OCI-LY3 (cell line): Measurements from ENCODE around the gene KRT38.
A peak's percentile ranks its signal among the peaks of the same experiment; 100 is the strongest.

Experiments used
- H2AFZ ChIP-seq: fragments of 200-600, 300-600 bp; shearing (Covaris generic); 2 replicates; pipeline ENCODE4 v1.6.0; 2014; ENCODE audit warnings: antibody characterized with exemption, low read depth, low read length
- H3K27ac ChIP-seq: fragments of 200-600, 300-600 bp; sonication (generic); 2 replicates; pipeline ENCODE4 v1.5.1; 2014; ENCODE audit warnings: mild to moderate bottlenecking, low read length, moderate library complexity, mixed read lengths
- H3K27me3 ChIP-seq: fragments of 200-600, 300-600 bp; sonication (generic); 2 replicates; pipeline ENCODE4 v1.6.1; 2014; ENCODE audit warnings: low read depth, low read length, mixed read lengths
- H3K36me3 ChIP-seq: fragments of 200-600, 300-600 bp; sonication (generic); replicated peaks from 2 replicates; pipeline ENCODE3; 2014; ENCODE audit warnings: low read depth, low read length, mixed read lengths
- H3K4me1 ChIP-seq: fragments of 300-600, 200-600 bp; sonication (generic); 2 replicates; pipeline ENCODE4 v1.6.1; 2014; ENCODE audit warnings: low read length, mixed read lengths
- H3K4me2 ChIP-seq: fragments of 200-600, 300-600 bp; sonication (generic); 2 replicates; pipeline ENCODE4 v1.6.1; 2014; ENCODE audit warnings: low read length, mixed read lengths
- H3K4me3 ChIP-seq: fragments of 300-600, 200-600 bp; sonication (generic); 2 replicates; pipeline ENCODE4 v1.5.1; 2014; ENCODE audit warnings: antibody characterized with exemption, mild to moderate bottlenecking, low read length, moderate library complexity
- H3K79me2 ChIP-seq: fragments of 300-600, 200-600 bp; shearing (Covaris generic); 2 replicates; pipeline ENCODE4 v1.6.1; 2014; ENCODE audit warnings: mild to moderate bottlenecking, low read length, mixed read lengths
- H3K9ac ChIP-seq: fragments of 300-600, 200-600 bp; shearing (Covaris generic); 2 replicates; pipeline ENCODE4 v1.6.0; 2014; ENCODE audit warnings: mild to moderate bottlenecking, low read length, moderate library complexity
- H3K9me3 ChIP-seq: fragments of 200-600, 300-600 bp; shearing (Covaris generic); 2 replicates; pipeline ENCODE4 v1.6.1; 2014; ENCODE audit warnings: low read length, mixed read lengths; ENCODE audit not compliant: insufficient read depth
- H4K20me1 ChIP-seq: fragments of 200-600, 300-600 bp; sonication (generic); 2 replicates; pipeline ENCODE4 v1.6.1; 2016; ENCODE audit warnings: low read length, mixed read lengths; ENCODE audit not compliant: insufficient read depth
- EZH2phosphoT487 ChIP-seq: fragments of 200-600 bp; shearing (Covaris generic); IDR thresholded peaks from 2 replicates; pipeline ENCODE4 v1.6.1; 2018; ENCODE audit warnings: antibody characterized with exemption, mixed run types, low read depth
- TF ChIP-seq, protein P1 (sequence below): fragments of 200-600, 300-600 bp; sonication (generic); IDR thresholded peaks from 2 replicates; pipeline ENCODE4 v1.5.1; 2014; ENCODE audit warnings: antibody characterized with exemption, low read length, low read depth

The KRT38 gene

GRCh38 chr17:41417576-41418015 lies 23.2 kb downstream of the KRT38 start:
- Histone ChIP-seq H4K20me1 (no peaks in the 10 kb centered on the region), H3K4me2 (no peak overlapping the region), H3K9me3 (no peaks in the 10 kb centered on the region), H3K9ac (no peak overlapping the region), H3K27ac (no peak overlapping the region), H3K27me3 (peaks cover 15% of the 10 kb centered on the region), H2AFZ (no peak overlapping the region), H3K36me3 (no peaks in the 10 kb centered on the region), H3K4me1 (no peaks in the 10 kb centered on the region), H3K79me2 (no peaks in the 10 kb centered on the region), H3K4me3 (no peak overlapping the region)
- no peak for TF ChIP-seq EZH2phosphoT487
- TF ChIP-seq, protein P1, sequence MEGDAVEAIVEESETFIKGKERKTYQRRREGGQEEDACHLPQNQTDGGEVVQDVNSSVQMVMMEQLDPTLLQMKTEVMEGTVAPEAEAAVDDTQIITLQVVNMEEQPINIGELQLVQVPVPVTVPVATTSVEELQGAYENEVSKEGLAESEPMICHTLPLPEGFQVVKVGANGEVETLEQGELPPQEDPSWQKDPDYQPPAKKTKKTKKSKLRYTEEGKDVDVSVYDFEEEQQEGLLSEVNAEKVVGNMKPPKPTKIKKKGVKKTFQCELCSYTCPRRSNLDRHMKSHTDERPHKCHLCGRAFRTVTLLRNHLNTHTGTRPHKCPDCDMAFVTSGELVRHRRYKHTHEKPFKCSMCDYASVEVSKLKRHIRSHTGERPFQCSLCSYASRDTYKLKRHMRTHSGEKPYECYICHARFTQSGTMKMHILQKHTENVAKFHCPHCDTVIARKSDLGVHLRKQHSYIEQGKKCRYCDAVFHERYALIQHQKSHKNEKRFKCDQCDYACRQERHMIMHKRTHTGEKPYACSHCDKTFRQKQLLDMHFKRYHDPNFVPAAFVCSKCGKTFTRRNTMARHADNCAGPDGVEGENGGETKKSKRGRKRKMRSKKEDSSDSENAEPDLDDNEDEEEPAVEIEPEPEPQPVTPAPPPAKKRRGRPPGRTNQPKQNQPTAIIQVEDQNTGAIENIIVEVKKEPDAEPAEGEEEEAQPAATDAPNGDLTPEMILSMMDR: peak; percentile 43

GRCh38 chr17:41417127-41417526 lies 23.7 kb downstream of the KRT38 start:
- Histone ChIP-seq H3K4me1 (no peaks in the 10 kb centered on the region), H3K27me3 (peaks cover 15% of the 10 kb centered on the region), H3K36me3 (no peaks in the 10 kb centered on the region), H3K79me2 (no peaks in the 10 kb centered on the region), H3K27ac (no peak overlapping the region), H2AFZ (no peak overlapping the region), H3K9me3 (no peaks in the 10 kb centered on the region), H3K4me2 (no peak overlapping the region), H3K9ac (no peak overlapping the region), H3K4me3 (no peak overlapping the region), H4K20me1 (no peaks in the 10 kb centered on the region)
- TF ChIP-seq, protein P1: no peak
- TF ChIP-seq EZH2phosphoT487: no peak

DNA sequence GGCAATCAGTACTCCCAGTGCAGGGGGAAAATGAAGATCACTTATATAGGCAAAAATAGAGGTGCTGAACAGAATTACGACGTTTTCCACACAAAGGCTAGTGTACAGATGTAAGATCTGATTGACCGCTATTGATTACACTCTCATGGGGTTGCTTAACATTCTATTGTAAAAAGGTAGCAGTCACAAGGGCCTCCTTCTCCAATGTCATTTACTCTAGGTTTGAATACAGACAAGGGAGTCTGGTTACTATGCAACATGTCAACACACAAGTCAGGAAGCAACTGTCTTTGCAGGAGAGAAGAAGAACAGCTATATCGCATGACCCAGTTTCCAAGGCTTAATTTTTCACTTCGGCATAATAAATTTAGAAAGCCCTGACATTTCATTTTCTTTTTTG lies 24.3 kb downstream of the KRT38 start:
- H3K9me3 ChIP-seq: no peaks in the 10 kb centered on the region
- H3K27ac ChIP-seq: no peak overlapping the region
- no peak overlapping the region for H3K9ac ChIP-seq
- no peaks in the 10 kb centered on the region for H3K36me3 ChIP-seq
- H4K20me1 ChIP-seq: no peaks in the 10 kb centered on the region
- no peaks in the 10 kb centered on the region for H3K4me1 ChIP-seq
- peaks cover 15% of the 10 kb centered on the region for H3K27me3 ChIP-seq
- TF ChIP-seq EZH2phosphoT487: no peak
- TF ChIP-seq, protein P1: no peak
- no peaks in the 10 kb centered on the region for H3K79me2 ChIP-seq
- no peak overlapping the region for H2AFZ ChIP-seq
- H3K4me3 ChIP-seq: no peak overlapping the region
- H3K4me2 ChIP-seq: no peak overlapping the region

GRCh38 chr17:41415833-41416335 lies 24.9 kb downstream of the KRT38 start:
- peaks cover 15% of the 10 kb centered on the region for H3K27me3 ChIP-seq
- no peaks in the 10 kb centered on the region for H3K4me1 ChIP-seq
- H3K9me3 ChIP-seq: no peaks in the 10 kb centered on the region
- H4K20me1 ChIP-seq: no peaks in the 10 kb centered on the region
- no peak overlapping the region for H3K4me3 ChIP-seq
- H3K4me2 ChIP-seq: no peak overlapping the region
- no peak overlapping the region for H3K27ac ChIP-seq
- H3K79me2 ChIP-seq: no peaks in the 10 kb centered on the region
- TF ChIP-seq, protein P1: no peak
- TF ChIP-seq EZH2phosphoT487: no peak
- no peak overlapping the region for H2AFZ ChIP-seq
- H3K36me3 ChIP-seq: no peaks in the 10 kb centered on the region
- H3K9ac ChIP-seq: no peak overlapping the region
